ELF-1 (cell line): ENCODE data around the gene PRKCA.

Source experiments
- DNase-seq: peaks from one replicate; pipeline ENCODE4 v3.0.0-alpha.2; 2016; ENCODE audit warnings: low read depth, low spot score

Gene PRKCA

DNA sequence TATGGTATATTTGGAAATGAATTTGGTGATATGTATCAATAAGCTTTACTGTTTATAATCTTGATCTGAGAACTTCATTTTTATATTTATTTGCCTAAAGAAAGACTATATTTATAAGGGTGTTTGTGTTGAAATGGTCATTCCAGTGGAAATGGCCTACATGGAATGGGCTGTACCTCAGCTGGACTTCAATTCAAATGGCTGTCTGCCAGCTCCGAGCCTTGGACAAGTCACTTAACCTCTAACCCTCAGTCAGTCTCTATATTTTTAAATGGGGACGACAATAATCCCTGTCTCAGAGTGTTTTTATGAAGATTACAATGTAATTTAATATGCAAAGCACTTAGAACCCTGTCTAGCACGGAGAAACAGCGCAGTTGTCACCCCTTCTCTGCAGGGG, 271.7 kb downstream of the PRKCA start:
- no peak for DNase-seq

- DNase-seq = no peak
Measured at GRCh38 chr17:66576473-66576872, 274.1 kb downstream of the PRKCA start.

GRCh38 chr17:66577041-66577440, 274.6 kb downstream of the PRKCA start:
- DNase-seq = no peak

- DNase-seq = no peak
Measured at GRCh38 chr17:66578781-66579489, 276.5 kb downstream of the PRKCA start.

- no peak for DNase-seq
Measured at GRCh38 chr17:66579556-66579955, 277.1 kb downstream of the PRKCA start.

DNA sequence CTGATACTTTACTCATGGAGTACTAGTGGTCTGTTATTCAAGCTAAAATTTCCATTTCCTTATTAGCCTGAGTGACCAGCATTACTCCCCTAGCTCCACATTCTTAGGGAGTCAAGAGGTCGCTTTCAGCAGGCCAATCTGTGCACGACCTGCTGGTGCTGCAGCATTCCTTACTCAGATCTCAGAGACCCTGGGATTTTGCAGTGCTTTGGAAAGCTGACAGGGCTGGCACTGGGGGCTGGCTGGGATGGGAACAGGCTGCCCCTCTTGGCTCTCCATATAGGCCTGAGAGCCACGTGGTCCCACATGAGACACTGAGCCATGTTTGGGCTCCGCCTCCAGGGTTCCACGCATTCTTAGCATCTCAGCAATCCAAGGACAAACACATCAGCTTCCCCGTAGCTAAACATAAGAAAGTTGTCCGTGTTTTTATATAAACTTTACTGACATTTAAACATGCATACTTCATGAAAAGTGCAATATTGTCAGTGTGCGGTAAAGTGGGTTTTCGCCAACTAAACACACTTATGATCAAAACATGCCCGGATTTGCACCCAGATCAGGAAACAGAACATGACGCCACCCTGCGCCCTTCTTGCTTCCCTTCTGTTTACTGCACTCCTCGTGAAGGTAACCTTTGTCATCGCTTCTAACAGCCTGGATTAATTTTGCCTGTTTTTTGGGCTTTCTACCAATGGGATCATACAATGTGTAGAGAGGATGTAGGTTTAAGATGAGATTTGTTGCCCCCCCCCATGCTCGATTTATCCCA, 278.0 kb downstream of the PRKCA start:
- DNase-seq = peak; percentile 74

DNA sequence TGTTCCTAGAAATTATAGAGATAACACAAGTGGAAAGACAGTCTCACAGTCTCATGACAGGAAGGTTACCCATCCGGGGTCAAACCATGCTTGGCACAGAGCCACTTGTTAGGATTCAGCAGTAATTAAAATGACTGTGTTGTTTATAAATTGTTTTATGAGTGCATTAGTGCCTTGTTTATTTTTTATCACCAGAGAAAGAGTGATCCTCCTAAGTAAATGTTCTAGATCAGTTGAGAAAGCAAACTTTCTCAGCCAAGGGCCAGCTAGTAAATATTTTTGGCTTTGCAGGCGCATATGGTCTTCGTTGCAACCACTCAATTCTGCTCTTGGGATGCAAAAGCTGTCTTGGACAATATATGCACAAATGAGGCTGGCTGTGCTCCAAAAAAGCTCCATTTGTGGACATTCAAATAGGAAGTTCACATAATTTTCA, 278.6 kb downstream of the PRKCA start:
- DNase-seq = no peak

GRCh38 chr17:66582373-66583111, 280.1 kb downstream of the PRKCA start:
- DNase-seq = no peak

DNA sequence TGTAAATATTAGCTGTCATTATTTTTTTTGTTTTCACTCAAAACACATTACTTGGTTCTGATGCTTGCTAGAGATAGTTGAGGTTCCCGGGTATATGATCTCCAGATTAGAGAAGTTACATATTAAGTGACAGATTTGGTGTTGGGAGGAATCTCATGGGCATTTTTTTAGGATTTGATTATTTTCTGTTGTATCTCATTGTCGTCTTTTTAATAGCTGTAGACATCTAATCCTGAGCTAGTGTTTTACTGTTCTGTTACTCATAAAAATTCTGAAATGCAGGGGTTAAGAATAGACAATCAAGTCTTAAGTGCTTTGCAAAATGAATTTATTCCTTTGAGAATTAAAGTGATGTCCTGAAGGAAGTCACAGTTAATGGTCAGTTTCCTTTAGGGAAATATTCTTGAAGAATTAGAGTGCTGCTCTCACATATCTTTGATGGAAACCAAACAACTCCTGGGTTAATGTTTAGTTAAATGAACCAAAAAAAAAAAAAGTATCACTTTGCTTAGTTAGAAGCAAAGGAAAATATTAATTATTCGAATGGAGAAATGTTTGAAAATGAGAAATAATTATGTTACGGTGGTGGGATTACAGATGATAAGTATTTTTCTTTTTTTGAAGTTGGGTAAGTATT, 280.8 kb downstream of the PRKCA start:
- no peak for DNase-seq

GRCh38 chr17:66584927-66585326, 282.5 kb downstream of the PRKCA start:
- DNase-seq = no peak

- DNase-seq = no peak
Measured at GRCh38 chr17:66585472-66585871, 283.1 kb downstream of the PRKCA start.

GRCh38 chr17:66589892-66590291, 287.5 kb downstream of the PRKCA start:
- no peak for DNase-seq

- DNase-seq = no peak
Measured at GRCh38 chr17:66593116-66593515, 290.7 kb downstream of the PRKCA start.

GRCh38 chr17:66595893-66596292, 293.5 kb downstream of the PRKCA start:
- DNase-seq = no peak

- DNase-seq = peak; percentile 38
Measured at GRCh38 chr17:66602659-66603384, 300.4 kb downstream of the PRKCA start.

GRCh38 chr17:66604376-66604775, 302.0 kb downstream of the PRKCA start:
- DNase-seq = no peak

- DNase-seq = no peak
Measured at GRCh38 chr17:66605541-66605940, 303.1 kb downstream of the PRKCA start.

GRCh38 chr17:66610361-66611133, 308.1 kb downstream of the PRKCA start:
- DNase-seq = no peak

- no peak for DNase-seq
Measured at GRCh38 chr17:66611397-66611796, 309.0 kb downstream of the PRKCA start.

GRCh38 chr17:66612993-66613392, 310.6 kb downstream of the PRKCA start:
- DNase-seq = no peak
